HG03469 (cell line): ENCODE results near the gene HCRT.
"Not testable (repeated sequence)": the region's sequence is repeated elsewhere in the genome, so short reads cannot be mapped to it uniquely, and the experiment has no call there.

Experiments
- ATAC-seq: cut with Tn5 transposase; IDR thresholded peaks from one replicate; pipeline ENCODE4 v1.9.1; 2021; ENCODE audit warnings: mild to moderate bottlenecking, moderate library complexity, moderate number of reproducible peaks; ENCODE audit not compliant: unreplicated experiment

Gene HCRT

GRCh38 chr17:42184713-42185620, at the start of gene HCRT:
HCRT (minus strand) TSS chr17:42185452; CDS start chr17:42185365, 87 bp downstream.
- ATAC-seq, result no peak

GRCh38 chr17:42233994-42234393, 48.7 kb upstream of the HCRT start:
- ATAC-seq, result no peak

- no peak for ATAC-seq
These were observed 47.9 kb upstream of the HCRT start for GRCh38 chr17:42233156-42233555.

- no peak for ATAC-seq
These were observed 45.0 kb upstream of the HCRT start for GRCh38 chr17:42230225-42230624.

- no peak for ATAC-seq
These were observed 42.8 kb upstream of the HCRT start for GRCh38 chr17:42227849-42228700.

GRCh38 chr17:42225646-42226045, 40.4 kb upstream of the HCRT start:
- no peak for ATAC-seq

- ATAC-seq, result no peak
These were observed 39.4 kb upstream of the HCRT start for GRCh38 chr17:42224651-42225050.

GRCh38 chr17:42221886-42222745, 36.9 kb upstream of the HCRT start:
- ATAC-seq, result no peak

GRCh38 chr17:42219280-42219679, 34.0 kb upstream of the HCRT start:
- ATAC-seq, result not testable (repeated sequence)

GRCh38 chr17:42214156-42214555, 28.9 kb upstream of the HCRT start:
- ATAC-seq, result no peak

GRCh38 chr17:42212382-42212781, 27.1 kb upstream of the HCRT start:
- ATAC-seq, result no peak

GRCh38 chr17:42211921-42212341, 26.7 kb upstream of the HCRT start:
- not testable (repeated sequence) for ATAC-seq

GRCh38 chr17:42210046-42210445, 24.8 kb upstream of the HCRT start:
- ATAC-seq, result no peak

GRCh38 chr17:42206153-42206612, 20.9 kb upstream of the HCRT start:
- ATAC-seq, result not testable (repeated sequence)

- no peak for ATAC-seq
These were observed 18.1 kb upstream of the HCRT start for GRCh38 chr17:42203354-42203753.

GRCh38 chr17:42202696-42203095, 17.4 kb upstream of the HCRT start:
- no peak for ATAC-seq

- no peak for ATAC-seq
These were observed 16.9 kb upstream of the HCRT start for GRCh38 chr17:42202159-42202558.

GRCh38 chr17:42201458-42201772, 16.2 kb upstream of the HCRT start:
- no peak for ATAC-seq

GRCh38 chr17:42200706-42201457, 15.6 kb upstream of the HCRT start:
- no peak for ATAC-seq

- no peak for ATAC-seq
These were observed 14.3 kb upstream of the HCRT start for GRCh38 chr17:42199416-42200011.
